Ovary (tissue), 3 donors: Measurements from ENCODE around the gene STK10.

Source experiments
- CTCF ChIP-seq, 3 donors: fragments of 450-650 bp in 2 of 3; fragments of 200-600 bp in 1 of 3; IDR thresholded peaks; one replicate each; pipeline versions ENCODE4 v1.5.1 to v1.8.0; 2016 to 2022; ENCODE audit warnings: antibody characterized with exemption in 3 of 3, mild to moderate bottlenecking in 1 of 3
- EP300 ChIP-seq: sonication (generic); formaldehyde crosslinking; IDR thresholded peaks from one replicate; pipeline ENCODE4 v1.6.1; 2017; ENCODE audit warnings: antibody characterized with exemption
- POLR2A ChIP-seq: fragments of 450-650 bp; IDR thresholded peaks from one replicate; pipeline ENCODE4 v1.6.1; 2017; ENCODE audit warnings: antibody characterized with exemption, mild to moderate bottlenecking, moderate library complexity
- donor health status: DM: no; HTN: no; CAD: no.

GRCh38 chr5:172004824-172005237, 183.2 kb downstream of the STK10 start:
- TF ChIP-seq CTCF (IDR thresholded peaks at IDR 0.05), result no peak
- no peak for TF ChIP-seq POLR2A
- no peak for TF ChIP-seq EP300
